Effector memory CD4-positive, alpha-beta T cell (primary cell): ENCODE measurements around the gene FNDC3B.

Experiments
- DNase-seq, 3 donors: peaks; one replicate each; pipeline ENCODE4 v3.0.0-alpha.2; 2020
- H3K27ac ChIP-seq: 2 replicates; pipeline ENCODE4 v1.7.0; 2013; ENCODE audit warnings: mild to moderate bottlenecking, low read length, moderate library complexity; ENCODE audit not compliant: insufficient read depth, poor library complexity, severe bottlenecking
- H3K27me3 ChIP-seq: replicated peaks from 2 replicates; pipeline ENCODE4 v1.7.0; 2013; ENCODE audit warnings: mild to moderate bottlenecking, low read length; ENCODE audit not compliant: insufficient read depth, control insufficient read depth, poor library complexity, severe bottlenecking
- H3K36me3 ChIP-seq: 2 replicates; pipeline ENCODE4 v1.7.0; 2013; ENCODE audit warnings: mild to moderate bottlenecking, low read length, moderate library complexity; ENCODE audit not compliant: control insufficient read depth, insufficient read depth
- H3K4me1 ChIP-seq: 2 replicates; pipeline ENCODE4 v1.7.0; 2013; ENCODE audit warnings: low read length, mild to moderate bottlenecking; ENCODE audit not compliant: control insufficient read depth, insufficient read depth, poor library complexity, severe bottlenecking
- H3K4me3 ChIP-seq: 2 replicates; pipeline ENCODE4 v1.7.0; 2013; ENCODE audit warnings: low read length, low read depth, mild to moderate bottlenecking; ENCODE audit not compliant: insufficient read depth, poor library complexity, severe bottlenecking
- H3K9me3 ChIP-seq: 2 replicates; pipeline ENCODE4 v1.7.0; 2013; ENCODE audit warnings: mild to moderate bottlenecking, low read length, moderate library complexity; ENCODE audit not compliant: control insufficient read depth

FNDC3B gene

DNA sequence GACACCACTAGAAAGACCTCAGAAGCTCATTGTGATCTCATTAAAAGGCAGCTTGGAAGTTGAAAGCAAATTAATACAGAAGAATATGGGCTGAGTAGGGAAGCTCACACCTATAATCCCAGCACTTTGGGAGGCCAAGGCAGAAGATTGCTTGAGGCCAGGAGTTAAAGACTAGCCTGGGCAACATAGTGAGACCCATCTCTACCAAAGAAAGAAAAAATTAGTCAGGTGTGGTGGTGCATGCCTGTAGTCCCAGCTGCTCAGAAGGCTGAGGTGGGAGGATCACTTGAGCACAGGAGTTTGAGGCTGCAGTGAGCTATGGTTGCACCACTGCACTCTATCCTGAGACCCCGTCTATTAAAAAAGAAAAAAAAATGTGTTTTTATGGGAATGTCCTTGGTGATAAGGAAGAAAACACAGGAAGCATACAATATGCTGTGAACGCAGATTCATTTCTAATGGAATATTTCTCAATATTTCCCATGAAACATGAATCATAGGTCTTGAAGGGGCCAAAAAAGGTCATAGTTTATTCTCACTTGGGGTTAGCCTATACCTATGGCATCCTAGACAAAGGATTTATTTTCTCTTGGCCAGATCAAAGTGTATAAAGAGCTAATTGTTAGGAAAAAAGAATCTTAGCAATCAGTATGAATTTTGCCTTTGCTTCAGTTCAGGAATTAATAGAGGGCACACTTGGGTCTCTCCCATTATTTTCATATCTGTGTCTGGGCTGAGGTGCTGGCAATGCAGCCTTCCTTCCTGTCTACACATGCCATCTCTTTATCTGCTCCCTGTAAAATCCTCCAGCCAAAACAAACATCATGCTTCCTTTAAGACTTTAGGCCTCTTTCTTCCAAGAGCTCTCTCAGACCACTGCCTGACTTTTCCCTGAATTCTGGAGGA lies 98.2 kb downstream of the FNDC3B start:
- peaks cover 20% of the 10 kb centered on the region for H3K4me1 ChIP-seq
- DNase-seq: no peak

GRCh38 chr3:172138193-172138537 lies 98.8 kb downstream of the FNDC3B start:
- no peak for DNase-seq
- Histone ChIP-seq H3K4me1 (peaks cover 20% of the 10 kb centered on the region), H3K27ac (no peak overlapping the region), H3K36me3 (no peaks in the 10 kb centered on the region), H3K9me3 (no peaks in the 10 kb centered on the region), H3K4me3 (no peak overlapping the region), H3K27me3 (no peaks in the 10 kb centered on the region)

More for the DNA sequence above, 98.2 kb downstream of the FNDC3B start:
- Histone ChIP-seq H3K27me3 (no peaks in the 10 kb centered on the region), H3K27ac (no peak overlapping the region), H3K9me3 (no peaks in the 10 kb centered on the region), H3K4me3 (no peak overlapping the region), H3K36me3 (no peaks in the 10 kb centered on the region)

DNA sequence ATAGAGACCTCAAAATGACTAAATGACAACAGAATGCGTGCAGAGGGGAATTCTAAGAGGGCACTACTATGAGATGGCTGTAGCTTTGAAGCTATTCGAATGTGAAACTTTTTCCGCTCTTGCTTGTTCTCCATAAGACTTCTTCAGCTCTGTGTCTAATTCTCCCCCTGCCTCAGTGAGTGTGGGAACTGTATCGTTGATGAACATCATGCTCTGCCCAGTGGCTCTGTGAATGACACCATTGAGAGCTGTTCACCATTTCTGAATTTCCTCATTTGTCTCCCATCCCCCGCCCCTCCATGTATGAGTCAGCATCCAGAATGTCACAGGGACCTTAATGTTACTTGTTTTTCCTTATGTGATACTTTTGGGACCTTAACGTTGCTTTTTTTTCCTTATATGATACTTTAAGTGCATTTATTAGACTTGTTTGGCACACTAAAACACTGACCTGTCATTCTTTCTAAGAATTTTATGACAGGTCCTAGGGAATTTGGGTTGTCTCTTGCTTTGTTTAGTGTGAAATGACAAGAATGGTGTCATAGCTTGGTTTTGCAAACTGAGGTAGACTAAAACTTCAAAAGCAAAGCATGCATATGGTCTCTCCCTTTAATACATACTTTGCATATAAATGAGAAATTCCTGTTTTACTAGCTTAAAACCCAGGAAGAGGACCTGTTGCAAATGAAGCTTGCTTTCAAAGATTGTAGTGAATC lies 99.6 kb downstream of the FNDC3B start:
- no peak overlapping the region for H3K27ac ChIP-seq
- H3K9me3 ChIP-seq: no peaks in the 10 kb centered on the region
- no peak for DNase-seq
- no peaks in the 10 kb centered on the region for H3K36me3 ChIP-seq
- H3K27me3 ChIP-seq: no peaks in the 10 kb centered on the region
- H3K4me3 ChIP-seq: no peak overlapping the region
- peaks cover 20% of the 10 kb centered on the region for H3K4me1 ChIP-seq

- H3K4me3 ChIP-seq: no peak overlapping the region
- H3K27me3 ChIP-seq: no peaks in the 10 kb centered on the region
- H3K27ac ChIP-seq: no peak overlapping the region
- no peaks in the 10 kb centered on the region for H3K9me3 ChIP-seq
- no peak for DNase-seq
- no peaks in the 10 kb centered on the region for H3K36me3 ChIP-seq
- peaks cover 20% of the 10 kb centered on the region for H3K4me1 ChIP-seq
Observed at GRCh38 chr3:172139528-172140276, 100.3 kb downstream of the FNDC3B start.

DNA sequence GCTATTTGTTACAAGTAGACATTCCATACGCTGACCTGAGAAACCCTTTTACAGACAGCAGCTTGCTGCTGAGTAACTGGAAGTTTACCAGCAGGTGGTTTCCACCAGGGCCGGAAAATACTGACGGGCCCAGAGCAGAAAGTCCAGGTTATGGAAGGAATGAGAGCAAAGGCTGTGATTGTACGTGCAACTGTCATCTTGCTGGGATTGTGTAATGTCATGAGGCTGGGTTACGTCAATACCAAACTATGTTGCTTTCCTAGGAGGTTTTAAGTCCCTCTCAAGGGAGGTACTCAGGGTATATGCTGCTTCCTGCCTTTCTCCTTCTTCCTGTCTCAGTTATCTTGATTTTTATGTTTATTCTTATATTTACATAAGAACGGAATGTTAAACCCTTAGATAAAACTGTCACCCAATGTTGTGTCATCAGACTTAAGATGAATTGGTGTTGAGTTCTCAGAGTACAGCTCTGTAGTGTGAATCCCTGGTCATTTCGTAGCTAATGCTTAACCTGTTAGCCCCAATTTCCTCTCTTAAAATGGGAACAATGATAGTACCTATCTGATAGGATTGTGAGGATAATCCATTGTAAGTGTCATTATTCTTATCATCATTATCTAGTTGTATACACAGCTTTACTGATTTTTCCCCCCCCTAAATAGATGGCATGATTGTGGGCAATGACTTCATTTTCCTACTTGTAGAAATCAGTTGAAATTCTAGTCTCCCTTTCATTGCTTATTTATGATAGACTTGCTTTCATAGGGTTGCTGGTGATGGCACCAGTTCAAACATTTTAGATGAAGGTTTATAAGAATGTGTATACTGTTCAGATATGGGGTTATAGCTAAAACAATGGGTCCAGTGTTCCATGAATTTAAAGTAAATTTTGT lies 101.4 kb downstream of the FNDC3B start:
- Histone ChIP-seq H3K4me1 (peaks cover 13% of the 10 kb centered on the region), H3K27me3 (no peaks in the 10 kb centered on the region), H3K9me3 (no peaks in the 10 kb centered on the region), H3K4me3 (no peak overlapping the region), H3K36me3 (no peaks in the 10 kb centered on the region), H3K27ac (no peak overlapping the region)
- DNase-seq: no peak

DNA sequence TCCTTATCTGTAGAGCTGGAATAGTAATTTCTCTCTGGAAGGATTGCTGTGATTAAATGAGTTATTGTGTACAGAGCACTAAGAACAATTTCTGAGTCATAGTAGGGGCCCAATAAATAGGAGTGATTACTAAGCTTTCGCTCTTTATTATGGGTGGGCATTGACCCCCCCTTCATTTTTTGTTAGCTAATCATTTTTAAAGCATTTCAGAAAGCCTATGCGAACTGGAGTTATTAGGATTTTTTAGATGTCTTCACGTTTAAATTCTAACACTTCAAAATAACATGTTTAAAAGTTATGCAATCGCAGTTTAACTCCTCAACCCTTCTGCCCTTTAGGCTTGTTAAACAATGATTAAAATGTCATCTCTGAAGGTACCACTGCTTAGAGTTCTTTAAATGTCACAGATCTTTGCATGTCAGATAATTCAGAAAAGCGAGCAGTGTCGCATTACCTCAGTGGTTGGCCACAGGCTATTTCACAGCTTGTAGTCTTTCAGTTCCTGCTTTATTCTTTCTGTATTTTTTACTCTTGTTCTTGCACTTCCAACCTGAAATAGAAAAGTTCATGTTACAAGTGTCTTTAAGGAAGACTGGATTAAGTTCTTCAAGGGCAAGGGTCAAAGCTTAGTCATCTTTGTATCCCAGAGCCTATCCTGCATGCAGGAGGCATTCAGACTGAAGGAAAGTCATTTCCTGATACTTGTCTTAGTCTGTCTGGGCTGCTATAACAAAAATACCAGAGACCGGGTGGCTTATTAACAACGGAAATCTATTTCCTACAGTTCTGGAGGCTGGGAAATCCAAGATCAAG lies 102.9 kb downstream of the FNDC3B start:
- Histone ChIP-seq H3K36me3 (no peaks in the 10 kb centered on the region), H3K9me3 (no peaks in the 10 kb centered on the region), H3K4me3 (no peak overlapping the region), H3K4me1 (peaks cover 13% of the 10 kb centered on the region), H3K27me3 (no peaks in the 10 kb centered on the region), H3K27ac (no peak overlapping the region)
- no peak for DNase-seq

DNA sequence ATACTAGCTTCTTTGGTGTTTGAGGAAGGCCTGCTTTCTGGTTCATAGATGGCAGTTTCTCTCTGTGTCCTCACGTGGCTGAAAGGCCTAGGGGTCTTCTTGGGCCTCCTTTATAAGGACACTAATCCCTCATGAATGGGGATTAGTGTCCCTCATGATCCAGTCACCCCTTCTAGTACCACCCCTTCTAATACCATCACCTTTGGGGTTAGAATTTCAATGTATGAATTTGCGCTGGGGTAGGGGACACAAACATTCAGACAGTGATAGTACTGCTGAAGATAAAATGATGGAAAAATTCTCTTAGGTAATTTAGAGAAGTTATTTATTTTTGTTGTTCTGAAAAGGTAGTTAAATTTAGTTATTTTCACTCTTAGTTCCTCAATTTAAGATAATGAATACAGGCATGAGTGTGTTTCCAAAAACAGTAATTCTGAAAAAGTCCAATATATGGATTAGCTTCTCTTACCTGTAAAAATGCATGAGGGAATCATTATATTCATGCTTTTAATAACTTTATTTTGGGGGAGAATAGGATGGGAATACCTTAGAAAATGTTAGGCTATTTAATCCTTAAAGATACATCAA lies 103.6 kb downstream of the FNDC3B start:
- no peaks in the 10 kb centered on the region for H3K36me3 ChIP-seq
- no peak for DNase-seq
- no peak overlapping the region for H3K4me3 ChIP-seq
- no peak overlapping the region for H3K27ac ChIP-seq
- H3K27me3 ChIP-seq: no peaks in the 10 kb centered on the region
- H3K4me1 ChIP-seq: peaks cover 12% of the 10 kb centered on the region
- no peaks in the 10 kb centered on the region for H3K9me3 ChIP-seq

- DNase-seq: no peak
Observed at GRCh38 chr3:172143739-172144497, 104.5 kb downstream of the FNDC3B start.

More at GRCh38 chr3:172143739-172144497, 104.5 kb downstream of the FNDC3B start:
- Histone ChIP-seq H3K9me3 (no peaks in the 10 kb centered on the region), H3K4me1 (peaks cover 4% of the 10 kb centered on the region), H3K27me3 (no peaks in the 10 kb centered on the region), H3K4me3 (no peak overlapping the region), H3K27ac (no peak overlapping the region), H3K36me3 (no peaks in the 10 kb centered on the region)
